ENCODE results near the gene SIX4. TPM values are rescaled to one million over a fixed set of nuclear protein-coding genes. Genes with fewer than 3 reads are reported as not detected.

The SIX4 gene
- total RNA-seq, 1 donor from 2014 or later: 2.9 TPM

DNA sequence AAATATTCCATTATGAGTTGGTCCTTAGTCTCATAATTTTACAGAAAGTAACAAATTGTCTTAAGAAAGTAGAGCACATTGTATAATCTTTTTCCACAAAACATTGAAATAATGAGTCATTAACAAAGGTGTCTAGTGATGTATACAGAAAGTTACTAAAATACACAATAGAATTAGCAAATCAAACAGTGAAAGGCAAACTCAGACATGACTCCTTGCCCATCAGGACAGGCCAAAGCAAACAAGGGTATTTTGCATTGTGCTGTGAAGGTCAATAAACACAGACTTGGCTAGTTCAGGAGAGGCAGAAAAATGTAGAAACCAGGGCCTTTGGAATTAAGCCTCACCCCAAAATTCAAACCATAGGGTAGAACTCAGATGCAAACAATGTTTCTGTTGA lies 37.3 kb downstream of the SIX4 start:
- Histone ChIP-seq H3K27ac (no peak overlapping the region), H3K4me1 (no peaks in the 10 kb centered on the region), H3K27me3 (ENCODE audit: low read depth) (no peaks in the 10 kb centered on the region), H3K36me3 (no peaks in the 10 kb centered on the region), H3K4me3 (no peak overlapping the region), H3K9me3 (no peaks in the 10 kb centered on the region)
- TF ChIP-seq, protein P1, sequence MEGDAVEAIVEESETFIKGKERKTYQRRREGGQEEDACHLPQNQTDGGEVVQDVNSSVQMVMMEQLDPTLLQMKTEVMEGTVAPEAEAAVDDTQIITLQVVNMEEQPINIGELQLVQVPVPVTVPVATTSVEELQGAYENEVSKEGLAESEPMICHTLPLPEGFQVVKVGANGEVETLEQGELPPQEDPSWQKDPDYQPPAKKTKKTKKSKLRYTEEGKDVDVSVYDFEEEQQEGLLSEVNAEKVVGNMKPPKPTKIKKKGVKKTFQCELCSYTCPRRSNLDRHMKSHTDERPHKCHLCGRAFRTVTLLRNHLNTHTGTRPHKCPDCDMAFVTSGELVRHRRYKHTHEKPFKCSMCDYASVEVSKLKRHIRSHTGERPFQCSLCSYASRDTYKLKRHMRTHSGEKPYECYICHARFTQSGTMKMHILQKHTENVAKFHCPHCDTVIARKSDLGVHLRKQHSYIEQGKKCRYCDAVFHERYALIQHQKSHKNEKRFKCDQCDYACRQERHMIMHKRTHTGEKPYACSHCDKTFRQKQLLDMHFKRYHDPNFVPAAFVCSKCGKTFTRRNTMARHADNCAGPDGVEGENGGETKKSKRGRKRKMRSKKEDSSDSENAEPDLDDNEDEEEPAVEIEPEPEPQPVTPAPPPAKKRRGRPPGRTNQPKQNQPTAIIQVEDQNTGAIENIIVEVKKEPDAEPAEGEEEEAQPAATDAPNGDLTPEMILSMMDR (IDR thresholded peaks at IDR 0.05): no peak
- ATAC-seq (no peak), DNase-seq (no peak)
- intact Hi-C loops (cut with DNase I): no loop called here

GRCh38 chr14:60684203-60684602 lies 39.9 kb downstream of the SIX4 start:
- no peak for DNase-seq
- no peak for ATAC-seq
- Histone ChIP-seq H3K9me3 (no peaks in the 10 kb centered on the region), H3K27ac (no peak overlapping the region), H3K36me3 (no peaks in the 10 kb centered on the region), H3K27me3 (ENCODE audit: low read depth) (no peaks in the 10 kb centered on the region), H3K4me3 (no peak overlapping the region), H3K4me1 (no peaks in the 10 kb centered on the region)
- TF ChIP-seq, protein P1 (IDR thresholded peaks at IDR 0.05): no peak
- intact Hi-C loops (cut with DNase I): no loop called here

- intact Hi-C loops (cut with DNase I): no loop called here
- Histone ChIP-seq H3K36me3 (no peaks in the 10 kb centered on the region), H3K4me1 (no peaks in the 10 kb centered on the region), H3K9me3 (no peaks in the 10 kb centered on the region), H3K27ac (no peak overlapping the region), H3K4me3 (no peak overlapping the region), H3K27me3 (ENCODE audit: low read depth) (no peaks in the 10 kb centered on the region)
- ATAC-seq (no peak), DNase-seq (no peak)
- TF ChIP-seq, protein P1 (IDR thresholded peaks at IDR 0.05): no peak
Observed at GRCh38 chr14:60681271-60681670, 42.9 kb downstream of the SIX4 start.

- H3K9me3 ChIP-seq: no peaks in the 10 kb centered on the region
- no peaks in the 10 kb centered on the region for H3K36me3 ChIP-seq
- no peaks in the 10 kb centered on the region for H3K4me1 ChIP-seq
- H3K27me3 ChIP-seq (ENCODE audit: low read depth): no peaks in the 10 kb centered on the region
- DNase-seq (no peak), ATAC-seq (no peak)
- no peak overlapping the region for H3K4me3 ChIP-seq
- intact Hi-C loops (cut with DNase I): no loop called here
- TF ChIP-seq, protein P1 (IDR thresholded peaks at IDR 0.05): no peak
- H3K27ac ChIP-seq: no peak overlapping the region
Observed at GRCh38 chr14:60680511-60680910, 43.6 kb downstream of the SIX4 start.

- H3K27ac ChIP-seq: no peak overlapping the region
- no peaks in the 10 kb centered on the region for H3K4me1 ChIP-seq
- no peaks in the 10 kb centered on the region for H3K36me3 ChIP-seq
- no peak for ATAC-seq
- DNase-seq: no peak
- no peaks in the 10 kb centered on the region for H3K27me3 ChIP-seq (ENCODE audit: low read depth)
- no peak overlapping the region for H3K4me3 ChIP-seq
- H3K9me3 ChIP-seq: no peaks in the 10 kb centered on the region
- TF ChIP-seq, protein P1 (IDR thresholded peaks at IDR 0.05): no peak
- intact Hi-C loops (cut with DNase I): no loop called here
Observed at GRCh38 chr14:60679566-60680258, 44.4 kb downstream of the SIX4 start.
